Neuronal stem cell (in vitro differentiated cells): Measurements from ENCODE around the gene MMD.
"Not testable (repeated sequence)": the region's sequence is repeated elsewhere in the genome, so short reads cannot be mapped to it uniquely, and the experiment has no call there.

Experiments
- DNase-seq: peaks from one replicate; pipeline ENCODE4 v3.0.0-alpha.2; 2013; ENCODE audit warnings: low spot score
- H2AFZ ChIP-seq: one replicate; pipeline ENCODE4 v1.6.1; 2013; ENCODE audit warnings: mild to moderate bottlenecking, low read length, inconsistent platforms
- H2AK5ac ChIP-seq: 2 replicates; pipeline ENCODE4 v1.6.1; 2013; ENCODE audit warnings: low read depth, mild to moderate bottlenecking, inconsistent platforms, low read length, moderate library complexity, mixed read lengths
- H2BK120ac ChIP-seq: 2 replicates; pipeline ENCODE4 v1.6.1; 2013; ENCODE audit warnings: low read depth, mild to moderate bottlenecking, inconsistent platforms, low read length, moderate library complexity, mixed read lengths
- H2BK12ac ChIP-seq: one replicate; pipeline ENCODE4 v1.6.1; 2013; ENCODE audit warnings: low read length, inconsistent platforms
- H2BK15ac ChIP-seq: 2 replicates; pipeline ENCODE4 v1.6.1; 2013; ENCODE audit warnings: mild to moderate bottlenecking, low read length, inconsistent platforms, mixed read lengths
- H2BK5ac ChIP-seq: one replicate; pipeline ENCODE4 v1.6.1; 2013; ENCODE audit warnings: inconsistent platforms, mild to moderate bottlenecking, low read length, moderate library complexity
- H3K14ac ChIP-seq: one replicate; pipeline ENCODE4 v1.6.1; 2013; ENCODE audit warnings: low read length, inconsistent platforms
- H3K18ac ChIP-seq: 2 replicates; pipeline ENCODE4 v1.6.1; 2013; ENCODE audit warnings: low read length, inconsistent platforms
- H3K23ac ChIP-seq: 2 replicates; pipeline ENCODE4 v1.6.1; 2013; ENCODE audit warnings: low read depth, mild to moderate bottlenecking, mixed read lengths, low read length, inconsistent platforms; ENCODE audit not compliant: poor library complexity
- H3K27ac ChIP-seq: replicated peaks from 3 replicates; pipeline ENCODE4 v1.5.1; 2013; ENCODE audit warnings: low read length, inconsistent platforms
- H3K27me3 ChIP-seq, 3 experiments: 2 replicates each; pipeline ENCODE4 v1.6.1; 2013; ENCODE audit warnings: low read length in 3 of 3, mild to moderate bottlenecking in 2 of 3, inconsistent platforms in 1 of 3, low read depth in 1 of 3, mixed read lengths in 1 of 3, moderate library complexity in 1 of 3; ENCODE audit not compliant: control insufficient read depth in 3 of 3, insufficient read depth in 3 of 3
- H3K36me3 ChIP-seq, 2 donors: replicated peaks in 1 of 2; 2 replicates each; pipeline ENCODE4 v1.6.1; 2013; ENCODE audit warnings: low read length in 2 of 2; ENCODE audit not compliant: control insufficient read depth in 2 of 2, insufficient read depth in 2 of 2
- H3K4ac ChIP-seq: 2 replicates; pipeline ENCODE4 v1.6.1; 2013; ENCODE audit warnings: inconsistent platforms, mild to moderate bottlenecking, low read length, moderate library complexity
- H3K4me1 ChIP-seq, 2 donors: 1 replicate in 1 of 2; 2 replicates in 1 of 2; pipeline ENCODE4 v1.6.1; 2013; ENCODE audit warnings: low read length in 2 of 2, low read depth in 1 of 2; ENCODE audit not compliant: control insufficient read depth in 2 of 2, insufficient read depth in 1 of 2
- H3K4me2 ChIP-seq: one replicate; pipeline ENCODE4 v1.6.1; 2013; ENCODE audit warnings: mild to moderate bottlenecking, low read length, inconsistent platforms; ENCODE audit not compliant: insufficient read depth, poor library complexity, severe bottlenecking
- H3K4me3 ChIP-seq, 2 donors: 2 replicates each; pipeline ENCODE4 v1.5.1; 2013; ENCODE audit warnings: low read length in 2 of 2, mild to moderate bottlenecking in 2 of 2, inconsistent platforms in 1 of 2, moderate library complexity in 1 of 2
- H3K79me1 ChIP-seq: one replicate; pipeline ENCODE4 v1.6.1; 2013; ENCODE audit warnings: low read depth, mild to moderate bottlenecking, inconsistent platforms, low read length, moderate library complexity
- H3K9ac ChIP-seq: one replicate; pipeline ENCODE4 v1.6.1; 2013; ENCODE audit warnings: mild to moderate bottlenecking, low read depth, low read length, inconsistent platforms; ENCODE audit not compliant: poor library complexity
- H3K9me3 ChIP-seq, 2 donors: replicated peaks in 1 of 2; 2 replicates each; pipeline versions ENCODE3 to v1.6.1; 2013; ENCODE audit warnings: low read length in 2 of 2, mild to moderate bottlenecking in 2 of 2, inconsistent platforms in 1 of 2, low read depth in 1 of 2, mixed read lengths in 1 of 2, moderate library complexity in 1 of 2; ENCODE audit not compliant: control insufficient read depth in 2 of 2, insufficient read depth in 1 of 2
- H4K8ac ChIP-seq: one replicate; pipeline ENCODE4 v1.6.1; 2013; ENCODE audit warnings: low read depth, mild to moderate bottlenecking, inconsistent platforms, low read length, moderate library complexity
- H4K91ac ChIP-seq: one replicate; pipeline ENCODE4 v1.6.1; 2013; ENCODE audit warnings: low read length, low read depth, mild to moderate bottlenecking, inconsistent platforms; ENCODE audit not compliant: poor library complexity
- WGBS, 2 donors: extraction: QIAGEN DNeasy Blood & Tissue Kit; methylation state at CpG; one replicate each; pipeline ENCODE4 v1.1.7; 2013; ENCODE audit warnings: missing lambda C conversion rate in 2 of 2, mixed read lengths in 1 of 2; ENCODE audit not compliant: insufficient read length in 2 of 2, insufficient replicate concordance in 1 of 2; ENCODE audit errors: extremely low coverage in 2 of 2; 5-methylcytosine and 5-hydroxymethylcytosine counted together

The MMD gene

GRCh38 chr17:55431914-55432313 lies 10.3 kb upstream of the MMD start:
- WGBS, 2 donors = no CpG with 5 or more reads among the region's 1 CpG
- not testable (repeated sequence) for H2BK15ac ChIP-seq, H3K4me3 ChIP-seq, H4K8ac ChIP-seq, H3K14ac ChIP-seq, H2BK12ac ChIP-seq, H2BK5ac ChIP-seq, H4K91ac ChIP-seq, H3K4me2 ChIP-seq, H3K27me3 ChIP-seq, H3K23ac ChIP-seq, H3K4ac ChIP-seq, H3K9me3 ChIP-seq, H3K36me3 ChIP-seq, H3K18ac ChIP-seq, H2BK120ac ChIP-seq, H3K79me1 ChIP-seq, DNase-seq, H3K27ac ChIP-seq, H2AK5ac ChIP-seq, H3K4me1 ChIP-seq, H2AFZ ChIP-seq
- peak overlapping the region; percentile 27 for H3K9ac ChIP-seq

GRCh38 chr17:55430541-55431288 lies 9.1 kb upstream of the MMD start:
- no peak overlapping the region for H3K4ac ChIP-seq
- H3K23ac ChIP-seq = no peak overlapping the region
- no peak overlapping the region for H4K8ac ChIP-seq
- no peak overlapping the region for H3K4me2 ChIP-seq
- no peak overlapping the region for H2BK5ac ChIP-seq
- no peak overlapping the region for H3K18ac ChIP-seq
- DNase-seq = no peak
- H3K9ac ChIP-seq = no peak overlapping the region
- no peak overlapping the region for H2BK15ac ChIP-seq
- H3K4me3 ChIP-seq = no peak overlapping the region
- no peaks in the 10 kb centered on the region for H3K79me1 ChIP-seq
- no peaks in the 10 kb centered on the region for H3K9me3 ChIP-seq
- no peak overlapping the region for H2BK12ac ChIP-seq
- H3K14ac ChIP-seq = no peak overlapping the region
- peaks cover 0 to under 1% (median 0%) of the 10 kb centered on the region in 3 experiments for H3K27me3 ChIP-seq
- no CpG with 5 or more reads among the region's 4 CpGs for WGBS, 2 donors
- H2BK120ac ChIP-seq = no peak overlapping the region
- peak overlapping the region; percentile 53 for H2AFZ ChIP-seq
- H3K4me1 ChIP-seq = no peaks in the 10 kb centered on the region
- H4K91ac ChIP-seq = no peak overlapping the region
- no peaks in the 10 kb centered on the region for H3K36me3 ChIP-seq
- no peak overlapping the region for H3K27ac ChIP-seq
- no peak overlapping the region for H2AK5ac ChIP-seq

GRCh38 chr17:55427587-55427882 lies 5.9 kb upstream of the MMD start:
- Histone ChIP-seq H3K23ac (no peak overlapping the region), H3K36me3 (no peaks in the 10 kb centered on the region), H3K4me3 (no peak overlapping the region), H2BK15ac (no peak overlapping the region), H2AFZ (no peak overlapping the region), H3K27me3 (peaks cover 0 to 9% (median 0%) of the 10 kb centered on the region in 3 experiments), H3K4me1 (no peaks in the 10 kb centered on the region), H4K91ac (no peak overlapping the region), H2BK120ac (no peak overlapping the region), H2BK5ac (no peak overlapping the region), H3K4ac (no peak overlapping the region), H3K9me3 (no peaks in the 10 kb centered on the region), H3K27ac (no peak overlapping the region), H3K9ac (no peak overlapping the region), H3K79me1 (no peaks in the 10 kb centered on the region), H3K18ac (no peak overlapping the region), H3K4me2 (no peak overlapping the region), H4K8ac (no peak overlapping the region), H2AK5ac (no peak overlapping the region), H2BK12ac (no peak overlapping the region), H3K14ac (no peak overlapping the region)
- WGBS, 2 donors = no CpG with 5 or more reads among the region's 2 CpGs
- DNase-seq = no peak

GRCh38 chr17:55426851-55427586 lies 5.4 kb upstream of the MMD start:
- no peak overlapping the region for H2BK120ac ChIP-seq
- H3K23ac ChIP-seq = no peak overlapping the region
- peaks cover 0 to 9% (median 0%) of the 10 kb centered on the region in 3 experiments for H3K27me3 ChIP-seq
- no peaks in the 10 kb centered on the region for H3K79me1 ChIP-seq
- no peak overlapping the region for H3K4me2 ChIP-seq
- H3K18ac ChIP-seq = no peak overlapping the region
- H3K14ac ChIP-seq = no peak overlapping the region
- H2AK5ac ChIP-seq = no peak overlapping the region
- no peak overlapping the region for H3K4ac ChIP-seq
- H3K9ac ChIP-seq = no peak overlapping the region
- no peak overlapping the region for H3K4me3 ChIP-seq
- H3K4me1 ChIP-seq = no peaks in the 10 kb centered on the region
- no peak overlapping the region for H2BK15ac ChIP-seq
- no peak overlapping the region for H4K91ac ChIP-seq
- H3K36me3 ChIP-seq = no peaks in the 10 kb centered on the region
- no CpG with 5 or more reads among the region's 2 CpGs for WGBS, 2 donors
- no peak overlapping the region for H3K27ac ChIP-seq
- H4K8ac ChIP-seq = no peak overlapping the region
- no peak overlapping the region for H2BK12ac ChIP-seq
- DNase-seq = no peak
- no peak overlapping the region for H2AFZ ChIP-seq
- H2BK5ac ChIP-seq = no peak overlapping the region
- no peaks in the 10 kb centered on the region for H3K9me3 ChIP-seq
